Parathyroid adenoma (tissue), 2 donors: ENCODE data around the gene SLC2A2.

Experiments
- H2AFZ ChIP-seq: fragments of 300-600 bp; sonication (generic); one replicate; pipeline ENCODE4 v1.7.0; 2017; ENCODE audit warnings: antibody characterized with exemption, mild to moderate bottlenecking
- H3K27ac ChIP-seq: fragments of 300-600 bp; sonication (generic); one replicate; pipeline ENCODE4 v1.7.0; 2017
- H3K27me3 ChIP-seq: fragments of 300-600 bp; sonication (generic); one replicate; pipeline ENCODE4 v1.7.0; 2017; ENCODE audit warnings: low read length; ENCODE audit not compliant: control insufficient read depth, insufficient read depth
- H3K36me3 ChIP-seq: fragments of 300-600 bp; sonication (generic); one replicate; pipeline ENCODE4 v1.7.0; 2017; ENCODE audit warnings: low read length; ENCODE audit not compliant: control insufficient read depth, insufficient read depth
- H3K4me1 ChIP-seq: fragments of 300-600 bp; sonication (generic); one replicate; pipeline ENCODE4 v1.7.0; 2017; ENCODE audit warnings: control low read depth
- H3K4me2 ChIP-seq: fragments of 300-600 bp; sonication (generic); one replicate; pipeline ENCODE4 v1.7.0; 2017; ENCODE audit warnings: low read length
- H3K4me3 ChIP-seq: fragments of 300-600 bp; sonication (generic); one replicate; pipeline ENCODE4 v1.7.0; 2017; ENCODE audit warnings: low read depth, low read length
- H3K79me2 ChIP-seq: fragments of 300-600 bp; sonication (generic); one replicate; pipeline ENCODE4 v1.7.0; 2017; ENCODE audit warnings: control low read depth
- H3K9ac ChIP-seq: fragments of 300-600 bp; sonication (generic); one replicate; pipeline ENCODE4 v1.7.0; 2017; ENCODE audit warnings: mild to moderate bottlenecking
- H3K9me3 ChIP-seq: fragments of 300-600 bp; sonication (generic); one replicate; pipeline ENCODE4 v1.7.0; 2017; ENCODE audit warnings: low read length; ENCODE audit not compliant: control insufficient read depth
- TF ChIP-seq, protein P1 (sequence below): fragments of 300-600 bp; sonication (generic); IDR thresholded peaks from one replicate; pipeline ENCODE4 v1.7.0; 2017; ENCODE audit warnings: antibody characterized with exemption, mild to moderate bottlenecking
- donor health status: primary hyperparathyroidism.

Gene SLC2A2

DNA sequence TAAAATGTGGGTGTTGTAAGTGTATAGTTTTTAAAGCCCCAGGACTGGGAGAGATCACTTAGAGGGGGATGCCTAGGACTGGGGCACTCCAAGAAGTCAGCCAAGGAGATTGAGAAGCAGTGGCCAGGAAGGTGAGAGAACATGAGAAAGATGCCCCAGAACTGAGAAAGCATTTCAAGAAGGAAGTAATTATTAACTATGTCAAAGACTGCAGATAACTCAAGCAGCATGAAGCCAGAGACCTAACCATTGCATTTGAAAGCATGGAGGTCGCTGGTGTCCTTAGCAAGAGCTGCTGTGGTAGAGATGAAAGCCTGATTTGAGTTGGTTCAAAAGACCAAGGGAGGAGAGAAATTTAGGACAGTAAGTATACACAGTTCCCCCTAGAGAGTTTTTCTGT is 30.6 kb upstream of the SLC2A2 start:
- TF ChIP-seq, protein P1, sequence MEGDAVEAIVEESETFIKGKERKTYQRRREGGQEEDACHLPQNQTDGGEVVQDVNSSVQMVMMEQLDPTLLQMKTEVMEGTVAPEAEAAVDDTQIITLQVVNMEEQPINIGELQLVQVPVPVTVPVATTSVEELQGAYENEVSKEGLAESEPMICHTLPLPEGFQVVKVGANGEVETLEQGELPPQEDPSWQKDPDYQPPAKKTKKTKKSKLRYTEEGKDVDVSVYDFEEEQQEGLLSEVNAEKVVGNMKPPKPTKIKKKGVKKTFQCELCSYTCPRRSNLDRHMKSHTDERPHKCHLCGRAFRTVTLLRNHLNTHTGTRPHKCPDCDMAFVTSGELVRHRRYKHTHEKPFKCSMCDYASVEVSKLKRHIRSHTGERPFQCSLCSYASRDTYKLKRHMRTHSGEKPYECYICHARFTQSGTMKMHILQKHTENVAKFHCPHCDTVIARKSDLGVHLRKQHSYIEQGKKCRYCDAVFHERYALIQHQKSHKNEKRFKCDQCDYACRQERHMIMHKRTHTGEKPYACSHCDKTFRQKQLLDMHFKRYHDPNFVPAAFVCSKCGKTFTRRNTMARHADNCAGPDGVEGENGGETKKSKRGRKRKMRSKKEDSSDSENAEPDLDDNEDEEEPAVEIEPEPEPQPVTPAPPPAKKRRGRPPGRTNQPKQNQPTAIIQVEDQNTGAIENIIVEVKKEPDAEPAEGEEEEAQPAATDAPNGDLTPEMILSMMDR = no peak
- Histone ChIP-seq H2AFZ (no peak overlapping the region), H3K4me1 (no peaks in the 10 kb centered on the region), H3K4me2 (no peak overlapping the region), H3K9me3 (no peaks in the 10 kb centered on the region), H3K79me2 (no peaks in the 10 kb centered on the region), H3K9ac (no peak overlapping the region), H3K4me3 (no peak overlapping the region), H3K27me3 (no peaks in the 10 kb centered on the region), H3K36me3 (no peaks in the 10 kb centered on the region), H3K27ac (no peak overlapping the region)

DNA sequence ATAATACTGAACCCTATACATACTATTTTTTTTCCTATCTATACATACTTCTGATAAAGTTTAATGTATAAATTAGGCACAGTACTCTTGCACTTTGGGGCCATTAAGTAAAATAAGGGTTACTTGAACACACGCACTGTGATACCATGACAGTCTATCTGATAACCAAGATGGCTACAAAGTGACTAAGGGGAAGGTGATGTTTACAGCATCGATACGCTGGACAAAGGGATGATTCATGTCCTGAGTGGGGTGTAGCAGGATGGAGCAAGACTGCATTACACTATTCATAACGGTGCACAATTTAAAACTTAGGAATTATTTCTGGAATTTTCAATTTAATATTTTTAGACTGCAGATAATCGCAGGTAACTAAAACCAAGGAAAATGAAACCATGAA is 30.0 kb upstream of the SLC2A2 start:
- H3K27me3 ChIP-seq = no peaks in the 10 kb centered on the region
- no peak overlapping the region for H3K4me2 ChIP-seq
- no peaks in the 10 kb centered on the region for H3K36me3 ChIP-seq
- no peak overlapping the region for H3K9ac ChIP-seq
- TF ChIP-seq, protein P1 = no peak
- no peak overlapping the region for H3K27ac ChIP-seq
- H3K9me3 ChIP-seq = no peaks in the 10 kb centered on the region
- H3K4me3 ChIP-seq = no peak overlapping the region
- no peak overlapping the region for H2AFZ ChIP-seq
- H3K4me1 ChIP-seq = no peaks in the 10 kb centered on the region
- no peaks in the 10 kb centered on the region for H3K79me2 ChIP-seq

DNA sequence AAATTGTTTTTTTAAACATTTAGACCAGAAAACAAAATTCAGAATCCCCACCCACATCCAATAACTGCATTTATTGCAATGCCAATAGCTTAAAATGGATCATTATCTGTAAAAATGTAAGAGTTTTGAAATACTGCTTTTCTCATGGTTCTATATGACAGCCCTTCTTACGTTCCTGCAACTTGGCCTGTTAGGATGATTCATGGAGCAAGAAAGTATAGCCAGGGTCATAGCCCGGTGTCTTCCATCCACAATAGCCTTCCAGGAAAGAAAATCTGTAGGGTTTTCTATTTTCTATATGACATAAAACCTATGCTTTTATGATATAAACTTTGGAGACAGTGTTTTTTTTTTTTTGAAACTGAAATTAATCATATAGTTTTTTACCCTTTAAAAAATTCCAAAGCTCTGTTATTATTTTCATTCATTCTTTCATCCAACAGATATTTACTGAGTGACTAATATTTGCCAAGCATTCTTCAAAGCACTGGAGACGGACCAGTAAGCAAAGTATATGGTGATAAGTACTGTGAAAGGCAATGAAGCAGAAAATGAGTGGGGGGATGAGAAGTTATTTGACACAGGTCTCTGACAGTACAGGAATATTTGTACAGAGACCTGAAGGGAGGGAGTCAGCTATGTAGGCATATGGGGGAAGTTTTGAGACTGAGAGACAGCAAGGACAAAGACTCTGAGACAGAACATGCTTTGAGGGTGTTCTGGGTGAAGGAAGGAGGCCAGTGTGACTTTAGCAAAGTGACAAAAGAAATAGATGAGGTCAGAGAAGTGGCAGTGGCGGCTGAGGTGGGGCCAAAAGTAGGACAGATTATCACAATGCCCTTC is 29.0 kb upstream of the SLC2A2 start:
- Histone ChIP-seq H3K4me1 (no peaks in the 10 kb centered on the region), H3K27me3 (no peaks in the 10 kb centered on the region), H3K9me3 (no peaks in the 10 kb centered on the region), H3K79me2 (no peaks in the 10 kb centered on the region), H2AFZ (no peak overlapping the region), H3K27ac (no peak overlapping the region), H3K36me3 (no peaks in the 10 kb centered on the region), H3K4me2 (no peak overlapping the region), H3K4me3 (no peak overlapping the region), H3K9ac (no peak overlapping the region)
- TF ChIP-seq, protein P1 = no peak

DNA sequence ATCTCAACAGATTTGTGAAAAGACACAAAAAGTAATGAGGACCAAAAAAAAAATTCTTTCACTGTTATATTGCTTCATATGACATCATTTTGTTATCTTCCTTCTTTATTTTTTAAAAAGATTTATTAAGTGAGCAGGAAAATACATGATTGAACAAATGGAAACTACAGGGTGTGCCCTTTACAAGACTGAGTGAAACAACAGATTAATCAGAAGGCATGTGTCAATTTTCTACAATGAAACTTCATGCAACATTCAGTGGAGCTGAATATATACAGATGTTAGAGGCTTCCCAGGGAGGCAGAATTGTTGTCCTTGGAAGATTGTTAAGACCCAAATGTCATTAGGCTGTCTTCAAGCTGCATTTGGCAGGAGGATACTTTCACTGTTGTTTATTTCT is 28.4 kb upstream of the SLC2A2 start:
- H3K9ac ChIP-seq = no peak overlapping the region
- no peaks in the 10 kb centered on the region for H3K79me2 ChIP-seq
- H2AFZ ChIP-seq = no peak overlapping the region
- H3K9me3 ChIP-seq = no peaks in the 10 kb centered on the region
- no peak overlapping the region for H3K4me2 ChIP-seq
- H3K4me1 ChIP-seq = no peaks in the 10 kb centered on the region
- TF ChIP-seq, protein P1 = no peak
- H3K4me3 ChIP-seq = no peak overlapping the region
- H3K27me3 ChIP-seq = no peaks in the 10 kb centered on the region
- H3K36me3 ChIP-seq = no peaks in the 10 kb centered on the region
- H3K27ac ChIP-seq = no peak overlapping the region

DNA sequence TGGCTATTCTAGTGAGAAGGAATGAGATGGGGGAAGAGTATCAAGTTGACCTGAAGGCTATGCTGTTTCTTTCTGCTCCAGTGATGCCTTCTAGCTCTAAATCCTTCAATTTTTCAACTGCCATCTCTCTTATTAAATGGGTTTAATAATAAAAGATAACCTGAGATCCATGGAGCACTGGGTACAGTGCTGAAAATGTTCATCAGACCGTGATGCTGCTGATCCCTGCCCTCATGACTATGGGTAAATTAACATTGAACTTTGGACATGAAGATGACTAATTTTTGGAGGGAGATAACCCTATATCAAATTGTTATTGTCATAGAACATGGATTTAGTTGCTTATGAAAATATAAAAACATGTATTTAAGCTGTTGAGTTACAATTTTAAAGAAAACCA is 27.7 kb upstream of the SLC2A2 start:
- Histone ChIP-seq H3K4me2 (no peak overlapping the region), H2AFZ (no peak overlapping the region), H3K4me3 (no peak overlapping the region), H3K4me1 (no peaks in the 10 kb centered on the region), H3K36me3 (no peaks in the 10 kb centered on the region), H3K79me2 (no peaks in the 10 kb centered on the region), H3K27ac (no peak overlapping the region), H3K9me3 (no peaks in the 10 kb centered on the region), H3K9ac (no peak overlapping the region), H3K27me3 (no peaks in the 10 kb centered on the region)
- TF ChIP-seq, protein P1 = no peak
